PFSK-1 (cell line): ENCODE data around the gene ERC1.

Experiments
- FOXP2 ChIP-seq: optimal IDR thresholded peaks from 2 replicates; pipeline ENCODE3; 2011; ENCODE audit warnings: borderline replicate concordance, control low read depth, inconsistent platforms; ENCODE audit not compliant: insufficient read depth; ENCODE audit errors: extremely low read length, extremely low read depth
- POLR2AphosphoS5 ChIP-seq: IDR thresholded peaks from 2 replicates; pipeline ENCODE4 v1.6.1; 2012; ENCODE audit warnings: low read depth, mild to moderate bottlenecking, control low read depth, low read length, moderate library complexity
- SIN3A ChIP-seq: IDR thresholded peaks from 2 replicates; pipeline ENCODE4 v1.6.1; 2012; ENCODE audit warnings: mild to moderate bottlenecking, low read length, moderate library complexity, borderline replicate concordance; ENCODE audit not compliant: insufficient read depth
- TAF1 ChIP-seq: IDR thresholded peaks from 2 replicates; pipeline ENCODE4 v1.6.1; 2012; ENCODE audit warnings: low read length, control low read depth, borderline replicate concordance; ENCODE audit not compliant: insufficient read depth
- TF ChIP-seq, protein P1 (sequence below), 2 experiments: IDR thresholded peaks; 2 replicates each; pipeline versions ENCODE4 v1.6.1 to v1.8.0; 2011 to 2012; ENCODE audit warnings: low read depth in 2 of 2, low read length in 2 of 2, control low read depth in 1 of 2, inconsistent platforms in 1 of 2, mild to moderate bottlenecking in 1 of 2, moderate library complexity in 1 of 2; ENCODE audit not compliant: insufficient read depth in 1 of 2

Gene ERC1

DNA sequence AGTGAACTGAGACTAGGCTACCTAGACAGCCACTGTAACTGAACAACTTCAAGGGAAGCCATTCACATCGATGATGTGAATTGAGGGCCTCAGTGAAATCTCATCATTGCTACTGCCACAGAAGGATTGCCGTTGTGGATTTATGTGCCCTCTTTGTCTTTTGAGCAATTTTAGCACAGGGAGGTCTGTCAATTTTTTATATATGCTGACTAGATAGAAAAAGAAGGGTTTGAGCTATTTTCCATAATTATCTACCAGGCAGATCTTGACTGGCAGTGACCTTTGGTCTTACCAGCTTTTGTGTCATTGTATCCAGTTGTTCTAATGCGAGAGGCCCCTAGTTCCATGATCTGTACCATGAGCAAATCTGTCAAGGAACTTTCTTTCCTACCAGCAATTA lies 179.4 kb downstream of the ERC1 start:
- no peak for TF ChIP-seq SIN3A
- TF ChIP-seq TAF1: no peak
- TF ChIP-seq FOXP2: no peak
- TF ChIP-seq, protein P1, sequence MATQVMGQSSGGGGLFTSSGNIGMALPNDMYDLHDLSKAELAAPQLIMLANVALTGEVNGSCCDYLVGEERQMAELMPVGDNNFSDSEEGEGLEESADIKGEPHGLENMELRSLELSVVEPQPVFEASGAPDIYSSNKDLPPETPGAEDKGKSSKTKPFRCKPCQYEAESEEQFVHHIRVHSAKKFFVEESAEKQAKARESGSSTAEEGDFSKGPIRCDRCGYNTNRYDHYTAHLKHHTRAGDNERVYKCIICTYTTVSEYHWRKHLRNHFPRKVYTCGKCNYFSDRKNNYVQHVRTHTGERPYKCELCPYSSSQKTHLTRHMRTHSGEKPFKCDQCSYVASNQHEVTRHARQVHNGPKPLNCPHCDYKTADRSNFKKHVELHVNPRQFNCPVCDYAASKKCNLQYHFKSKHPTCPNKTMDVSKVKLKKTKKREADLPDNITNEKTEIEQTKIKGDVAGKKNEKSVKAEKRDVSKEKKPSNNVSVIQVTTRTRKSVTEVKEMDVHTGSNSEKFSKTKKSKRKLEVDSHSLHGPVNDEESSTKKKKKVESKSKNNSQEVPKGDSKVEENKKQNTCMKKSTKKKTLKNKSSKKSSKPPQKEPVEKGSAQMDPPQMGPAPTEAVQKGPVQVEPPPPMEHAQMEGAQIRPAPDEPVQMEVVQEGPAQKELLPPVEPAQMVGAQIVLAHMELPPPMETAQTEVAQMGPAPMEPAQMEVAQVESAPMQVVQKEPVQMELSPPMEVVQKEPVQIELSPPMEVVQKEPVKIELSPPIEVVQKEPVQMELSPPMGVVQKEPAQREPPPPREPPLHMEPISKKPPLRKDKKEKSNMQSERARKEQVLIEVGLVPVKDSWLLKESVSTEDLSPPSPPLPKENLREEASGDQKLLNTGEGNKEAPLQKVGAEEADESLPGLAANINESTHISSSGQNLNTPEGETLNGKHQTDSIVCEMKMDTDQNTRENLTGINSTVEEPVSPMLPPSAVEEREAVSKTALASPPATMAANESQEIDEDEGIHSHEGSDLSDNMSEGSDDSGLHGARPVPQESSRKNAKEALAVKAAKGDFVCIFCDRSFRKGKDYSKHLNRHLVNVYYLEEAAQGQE (IDR thresholded peaks at IDR 0.05; ENCODE audit: insufficient read depth in 1 of 2, low read depth in 2 of 2, low read length in 2 of 2): no peak
- no peak for TF ChIP-seq POLR2AphosphoS5

DNA sequence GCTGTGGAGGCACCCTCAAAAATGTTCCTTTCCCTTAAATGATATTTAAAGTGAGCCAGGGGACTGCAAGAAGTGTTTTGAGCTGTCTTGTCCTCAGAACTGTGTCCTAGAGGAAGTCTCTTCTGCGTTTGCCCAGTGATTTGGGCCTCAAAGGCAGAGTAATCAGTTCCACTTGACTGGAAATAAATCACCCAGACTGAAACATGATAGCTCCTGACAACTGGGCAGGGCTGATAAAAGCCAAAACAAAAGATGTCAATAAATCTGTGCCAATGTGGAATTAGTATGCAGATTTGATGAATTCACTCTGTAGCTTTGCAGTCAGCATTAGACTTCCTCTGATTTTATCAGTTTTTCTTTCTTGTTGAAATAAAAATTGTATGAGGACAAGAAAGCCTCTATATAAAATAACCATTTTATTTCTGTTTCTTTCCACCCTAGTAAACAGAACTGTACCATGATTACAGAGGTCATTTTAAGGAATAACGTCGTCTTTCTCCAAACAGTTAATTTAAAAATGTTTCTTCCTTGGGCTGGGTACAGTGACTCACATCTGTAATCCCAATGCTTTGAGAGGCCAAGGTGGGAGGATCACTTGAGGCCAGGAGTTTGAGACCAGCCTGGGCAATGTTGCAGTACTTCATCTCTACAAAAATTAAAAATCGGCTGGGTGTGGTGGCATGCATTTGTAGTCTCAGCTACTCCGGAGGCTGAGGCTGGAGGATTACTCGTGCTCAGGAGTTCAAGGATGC lies 180.8 kb downstream of the ERC1 start:
- TF ChIP-seq, protein P1 (IDR thresholded peaks at IDR 0.05; ENCODE audit: insufficient read depth in 1 of 2, low read depth in 2 of 2, low read length in 2 of 2): no peak
- TF ChIP-seq TAF1 (no peak), SIN3A (no peak), POLR2AphosphoS5 (no peak), FOXP2 (no peak)

DNA sequence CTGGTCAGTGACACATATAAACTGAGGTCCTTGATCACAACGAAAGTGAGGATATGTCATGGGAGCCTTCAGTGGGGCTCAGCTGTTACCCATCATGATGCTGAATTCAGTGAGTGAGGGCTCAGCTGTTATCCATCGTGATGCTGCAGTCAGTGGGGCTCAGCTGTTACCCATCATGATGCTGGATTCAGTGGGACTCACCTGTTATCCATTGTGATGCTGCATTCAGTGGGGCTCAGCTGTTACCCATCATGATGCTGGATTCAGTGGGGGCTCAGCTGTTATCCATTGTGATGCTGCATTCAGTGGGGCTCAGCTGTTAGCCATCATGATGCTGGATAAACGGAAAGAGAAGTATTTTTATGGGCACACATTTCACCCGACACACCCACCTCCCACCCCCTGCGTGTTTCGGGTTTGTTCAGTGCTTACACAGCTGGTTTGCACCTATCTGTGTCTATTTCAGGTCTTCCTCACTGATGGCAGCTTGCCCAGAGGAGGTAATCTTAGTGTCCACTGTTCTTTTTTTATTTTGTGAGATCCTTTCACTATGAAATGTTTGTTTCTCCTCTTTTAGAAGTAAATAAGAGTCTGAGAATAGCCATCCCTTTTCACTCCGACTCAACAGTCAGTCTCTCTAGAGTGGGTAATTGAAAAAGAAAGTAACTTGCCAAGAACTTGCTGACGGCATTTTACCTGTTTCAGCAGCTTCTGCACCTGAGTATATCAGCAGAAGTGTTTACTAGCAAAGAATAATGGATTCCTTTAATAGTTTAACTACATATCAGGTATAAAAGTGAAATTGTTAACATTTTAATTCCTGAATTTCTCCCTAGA lies 183.0 kb downstream of the ERC1 start:
- TF ChIP-seq SIN3A (no peak), TAF1 (no peak), FOXP2 (no peak), POLR2AphosphoS5 (no peak)
- TF ChIP-seq, protein P1 (IDR thresholded peaks at IDR 0.05; ENCODE audit: insufficient read depth in 1 of 2, low read depth in 2 of 2, low read length in 2 of 2): no peak

DNA sequence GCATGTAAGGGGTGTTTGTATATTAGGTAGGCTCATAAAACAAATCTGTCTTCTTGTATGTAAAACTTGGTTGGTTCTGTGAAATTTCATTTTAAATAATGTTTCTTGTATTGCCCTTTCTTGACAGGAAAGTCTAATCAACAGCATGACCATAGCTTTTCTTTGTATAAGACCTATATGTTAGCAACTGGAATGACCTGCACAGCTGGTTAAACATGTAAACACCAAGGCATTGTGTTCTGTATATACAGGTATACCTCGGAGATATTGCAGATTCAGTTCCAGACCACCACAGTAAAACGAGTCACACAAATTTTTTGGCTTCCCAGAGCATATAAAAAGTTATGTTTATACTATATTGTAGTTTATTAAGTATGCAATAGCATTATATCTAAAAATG lies 183.6 kb downstream of the ERC1 start:
- TF ChIP-seq TAF1: no peak
- TF ChIP-seq, protein P1 (IDR thresholded peaks at IDR 0.05; ENCODE audit: insufficient read depth in 1 of 2, low read depth in 2 of 2, low read length in 2 of 2): no peak
- TF ChIP-seq SIN3A: no peak
- TF ChIP-seq POLR2AphosphoS5: no peak
- no peak for TF ChIP-seq FOXP2
